ENCODE results near the gene KLF6.

Gene KLF6

DNA sequence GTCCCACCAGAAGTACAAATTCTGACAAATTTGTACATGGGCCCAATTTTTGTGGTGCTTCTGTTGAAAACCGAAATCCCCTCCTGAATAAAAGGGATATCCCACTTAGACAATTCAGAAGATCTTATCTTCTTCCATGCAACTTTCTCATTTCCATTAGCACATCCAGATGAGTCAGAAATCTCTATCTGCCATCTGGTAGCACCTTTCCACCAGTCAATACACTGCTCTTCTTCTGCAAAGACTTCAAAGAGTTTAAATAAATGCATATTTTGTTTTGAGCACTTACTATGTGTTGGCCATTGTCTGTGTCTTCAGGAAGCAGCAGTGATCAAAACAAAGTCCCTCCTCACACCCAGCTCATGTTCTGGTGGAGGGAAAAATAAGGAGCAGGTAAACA, 12.7 kb upstream of the KLF6 start:
- TF ChIP-seq ZFX (IDR thresholded peaks at IDR 0.05) (no peak), CTCF (conservative IDR thresholded peaks at IDR 0.05) (no peak)
- no peak overlapping the region for H3K27ac ChIP-seq

- TF ChIP-seq CTCF (conservative IDR thresholded peaks at IDR 0.05) (no peak), ZFX (IDR thresholded peaks at IDR 0.05) (no peak)
- H3K27ac ChIP-seq, result no peak overlapping the region
Measured at GRCh38 chr10:3793553-3793952, 8.5 kb upstream of the KLF6 start.

DNA sequence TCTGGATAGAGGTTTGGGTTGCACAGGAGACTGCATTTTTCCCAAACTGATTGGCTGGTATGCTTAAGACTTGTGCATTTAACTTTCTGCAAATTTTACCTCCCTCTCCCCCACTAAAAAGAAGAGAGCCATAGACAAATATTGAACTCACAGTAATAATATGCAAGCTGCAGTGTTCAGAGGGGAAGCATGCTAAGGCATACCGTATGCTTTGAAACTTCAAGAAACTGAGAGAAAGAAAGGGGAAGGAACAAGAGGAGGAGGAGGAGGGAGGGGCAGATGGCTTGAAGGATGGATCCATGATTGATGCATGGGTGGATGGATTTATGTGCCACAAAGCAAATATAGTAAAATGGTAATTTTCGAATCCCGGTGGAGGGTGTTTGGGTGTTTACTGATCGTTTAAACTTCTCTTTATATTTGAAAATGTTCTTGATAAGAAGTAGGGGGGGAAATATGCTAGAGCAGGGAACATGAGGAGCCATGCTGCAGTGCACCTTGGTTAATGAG, 7.8 kb upstream of the KLF6 start:
- no peak overlapping the region for H3K27ac ChIP-seq
- TF ChIP-seq ZFX (IDR thresholded peaks at IDR 0.05) (no peak), CTCF (conservative IDR thresholded peaks at IDR 0.05) (no peak)

DNA sequence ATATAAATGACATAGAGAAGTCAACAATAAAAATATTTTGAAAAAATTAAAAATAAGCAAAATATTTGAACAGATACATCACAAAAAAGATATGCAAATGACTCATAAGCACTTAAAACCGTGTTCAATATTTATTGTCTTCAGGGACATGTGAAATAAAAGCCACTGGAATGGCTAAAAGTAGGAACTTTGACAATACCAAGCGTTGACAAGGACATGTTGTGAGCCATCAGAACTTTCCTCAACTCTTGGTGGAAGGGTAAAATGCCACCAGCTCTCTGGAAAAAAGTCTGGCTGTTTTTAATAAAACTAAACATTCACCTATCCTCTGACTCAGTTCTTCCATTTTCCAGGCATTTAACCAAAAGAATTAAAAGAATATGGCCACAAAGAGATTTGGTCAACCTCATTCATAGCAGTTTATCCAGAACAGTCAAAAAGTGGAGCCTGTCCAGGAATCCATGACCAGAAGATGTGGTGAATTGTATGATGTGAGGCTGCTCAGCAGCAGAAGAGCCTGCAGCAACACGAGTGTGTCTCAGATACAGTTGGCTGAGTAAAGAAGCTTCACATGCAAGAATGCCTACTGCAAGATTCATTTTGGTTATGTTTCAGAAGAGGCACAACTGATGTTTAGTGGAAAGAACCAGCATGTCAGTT, 7.1 kb upstream of the KLF6 start:
- TF ChIP-seq ZFX (IDR thresholded peaks at IDR 0.05), result no peak
- no peak for TF ChIP-seq CTCF (conservative IDR thresholded peaks at IDR 0.05)
- no peak overlapping the region for H3K27ac ChIP-seq

DNA sequence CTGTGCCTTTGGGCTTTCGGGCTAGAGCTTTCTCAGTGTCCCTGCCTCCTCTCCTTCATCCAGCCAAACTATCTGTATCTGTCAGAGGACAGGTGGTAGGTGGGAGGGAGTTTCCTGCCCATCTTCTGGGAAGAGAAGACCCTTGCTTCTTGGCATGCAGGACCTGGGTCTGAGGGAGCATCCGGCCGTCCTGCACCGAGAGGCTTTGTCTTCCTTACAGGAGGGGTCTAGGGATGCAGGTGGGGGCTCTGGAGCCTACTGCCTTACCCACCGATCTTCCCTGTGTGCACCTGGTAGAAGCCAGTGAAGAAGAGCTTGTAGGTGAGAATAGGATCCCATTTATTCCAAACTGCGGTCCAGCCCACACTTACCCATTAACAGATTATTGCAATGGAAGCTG, 5.8 kb upstream of the KLF6 start:
- no peak overlapping the region for H3K27ac ChIP-seq
- TF ChIP-seq CTCF (conservative IDR thresholded peaks at IDR 0.05), result no peak
- no peak for TF ChIP-seq ZFX (IDR thresholded peaks at IDR 0.05)

DNA sequence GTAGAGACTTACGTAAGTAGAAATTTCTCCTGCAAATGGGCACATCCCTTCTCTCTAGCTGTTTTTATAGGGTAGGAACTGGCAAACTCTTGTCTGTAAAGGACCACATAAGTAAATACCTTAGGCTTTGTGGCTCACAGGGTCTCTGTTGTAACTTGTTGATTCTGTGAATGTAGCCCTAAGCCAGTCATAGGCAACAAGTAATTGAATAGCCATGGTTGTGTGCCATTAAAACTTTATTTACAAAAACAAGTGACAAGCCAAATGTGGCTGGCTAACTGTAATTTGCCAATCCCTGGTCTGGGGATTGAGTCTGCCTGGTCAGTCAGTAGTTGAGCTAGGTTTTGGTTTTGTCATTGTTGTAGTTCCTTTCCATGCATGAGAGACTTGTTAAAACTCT, 5.3 kb upstream of the KLF6 start:
- H3K27ac ChIP-seq, result no peak overlapping the region
- TF ChIP-seq CTCF (conservative IDR thresholded peaks at IDR 0.05), result no peak

GRCh38 chr10:3789621-3790020, 4.6 kb upstream of the KLF6 start:
- no peak overlapping the region for H3K27ac ChIP-seq
- TF ChIP-seq CTCF (conservative IDR thresholded peaks at IDR 0.05) (no peak), ZFX (IDR thresholded peaks at IDR 0.05) (no peak)
